HepG2 (cell line): ENCODE measurements around the gene TMEM53. TPM values are rescaled to one million over a fixed set of nuclear protein-coding genes. Genes with fewer than 3 reads are reported as not detected.

Experiments used
- HMGA1 ChIP-seq: sonication (generic); formaldehyde crosslinking; conservative IDR thresholded peaks from 2 replicates; pipeline ENCODE4 v1.4.0; 2020; ENCODE audit warnings: missing genetic modification reagents
- KDM5B ChIP-seq: sonication (generic); formaldehyde crosslinking; IDR thresholded peaks from 2 replicates; pipeline ENCODE4 v1.4.0; 2020; ENCODE audit warnings: missing genetic modification reagents, mild to moderate bottlenecking, borderline replicate concordance
- KLF15 ChIP-seq: sonication (generic); formaldehyde crosslinking; IDR thresholded peaks from 2 replicates; pipeline ENCODE4 v1.8.1; 2023; ENCODE audit warnings: borderline replicate concordance, mild to moderate bottlenecking, inconsistent platforms, missing genetic modification reagents, mixed read lengths
- LCORL ChIP-seq, 2 experiments: fragments of 450-650 bp in 1 of 2; sonication (generic) in 1 of 2; formaldehyde crosslinking in 1 of 2; IDR thresholded peaks; 2 replicates each; pipeline versions ENCODE4 v1.5.0 to v1.6.1; 2017 to 2020; ENCODE audit warnings: antibody characterized with exemption in 1 of 2, missing genetic modification reagents in 1 of 2
- MTF2 ChIP-seq: sonication (generic); formaldehyde crosslinking; IDR thresholded peaks from 2 replicates; pipeline ENCODE4 v1.5.0; 2020; ENCODE audit warnings: missing genetic modification reagents, borderline replicate concordance
- PBX3 ChIP-seq: sonication (generic); formaldehyde crosslinking; IDR thresholded peaks from 2 replicates; pipeline ENCODE4 v1.8.1; 2023; ENCODE audit warnings: missing genetic modification reagents, inconsistent platforms, borderline replicate concordance
- PHF21A ChIP-seq: sonication (generic); formaldehyde crosslinking; IDR thresholded peaks from 2 replicates; pipeline ENCODE4 v1.5.0; 2020; ENCODE audit warnings: mild to moderate bottlenecking, missing genetic modification reagents
- RBM22 ChIP-seq: fragments of 200-400 bp; formaldehyde crosslinking; optimal IDR thresholded peaks from 2 replicates; pipeline ENCODE3; 2017; ENCODE audit warnings: mild to moderate bottlenecking, low read length, moderate library complexity
- RFX3 ChIP-seq: IDR thresholded peaks from 2 replicates; pipeline ENCODE4 v1.6.1; 2016; ENCODE audit warnings: missing biosample characterization, missing genetic modification reagents
- TAF1 ChIP-seq: sonication (generic); formaldehyde crosslinking; IDR thresholded peaks from 2 replicates; pipeline ENCODE4 v1.4.0; 2020; ENCODE audit warnings: missing genetic modification reagents
- ZNF142 ChIP-seq: sonication (generic); formaldehyde crosslinking; IDR thresholded peaks from 2 replicates; pipeline ENCODE4 v1.4.0; 2020; ENCODE audit warnings: missing genetic modification reagents
- ZSCAN20 ChIP-seq: sonication (generic); formaldehyde crosslinking; IDR thresholded peaks from 2 replicates; pipeline ENCODE4 v1.4.0; 2020; ENCODE audit warnings: missing genetic modification reagents, mild to moderate bottlenecking, borderline replicate concordance
- polyA plus RNA-seq, 8 experiments: library from polyadenylated mRNA; depleted of rRNA in 3 of 8; stranded (reverse) in 7 of 8; unstranded in 1 of 8; fragments of >200 nt; fragmentation: Illumina TruSeq in 4 of 8; extraction: Trizol in 4 of 8; gene quantifications; 2 replicates each; pipeline versions ENCODE4 v1.2.1 to v1.2.3, GENCODE V29; 2011 to 2016; ENCODE audit warnings: low read depth in 4 of 8, missing spikeins in 1 of 8, mixed read lengths in 1 of 8; ENCODE audit not compliant: insufficient read depth in 1 of 8
- total RNA-seq, 5 experiments: library from RNA; depleted of rRNA; stranded (reverse); fragments of >200 nt; fragmentation: Illumina TruSeq; extraction: Trizol; gene quantifications; 2 replicates each; pipeline ENCODE4 v1.2.3, GENCODE V29; 2016; ENCODE audit warnings: low read depth in 1 of 5
- TF ChIP-seq, protein P1 (sequence below): sonication (generic); formaldehyde crosslinking; IDR thresholded peaks from 2 replicates; pipeline ENCODE4 v1.5.1; 2020; ENCODE audit warnings: mild to moderate bottlenecking, missing genetic modification reagents
- TF ChIP-seq, protein P2 (sequence below): sonication (generic); formaldehyde crosslinking; IDR thresholded peaks from 2 replicates; pipeline ENCODE4 v1.4.0; 2020; ENCODE audit warnings: missing genetic modification reagents, borderline replicate concordance

The TMEM53 gene
- total and polyA plus RNA-seq, 2 of the 13 experiments (the other 11 are each of a cell fraction or from before 2014, with no cell fraction given), result 12.6 to 20.2 TPM

- TF ChIP-seq ZNF142 (CRISPR knock-in tag), result 0 out of 2 replicates have a peak, but pooled peaks have one; percentile 12
- TF ChIP-seq KDM5B (CRISPR knock-in tag), result peak; percentile 54; the same call in 1 of the 2 replicates
- TF ChIP-seq PBX3 (CRISPR knock-in tag), result peak; percentile 94; the same call in 1 of the 2 replicates
- peak; percentile 81; the same call in 1 of the 2 replicates for TF ChIP-seq MTF2 (CRISPR knock-in tag)
- no peak for TF ChIP-seq LCORL (IDR thresholded peaks at IDR 0.05)
- peak; percentile 75 for TF ChIP-seq LCORL (CRISPR knock-in tag; IDR thresholded peaks at IDR 0.05)
- TF ChIP-seq TAF1 (CRISPR knock-in tag), result peak; percentile 41; the same call in 1 of the 2 replicates
- no peak for TF ChIP-seq KLF15 (CRISPR knock-in tag)
- TF ChIP-seq RBM22, result peak; percentile 79
- no peak for TF ChIP-seq HMGA1 (CRISPR knock-in tag)
- no peak for TF ChIP-seq ZSCAN20 (CRISPR knock-in tag)
- TF ChIP-seq PHF21A (CRISPR knock-in tag), result peak; percentile 79
- peak; percentile 95 for TF ChIP-seq RFX3
- TF ChIP-seq, protein P1, sequence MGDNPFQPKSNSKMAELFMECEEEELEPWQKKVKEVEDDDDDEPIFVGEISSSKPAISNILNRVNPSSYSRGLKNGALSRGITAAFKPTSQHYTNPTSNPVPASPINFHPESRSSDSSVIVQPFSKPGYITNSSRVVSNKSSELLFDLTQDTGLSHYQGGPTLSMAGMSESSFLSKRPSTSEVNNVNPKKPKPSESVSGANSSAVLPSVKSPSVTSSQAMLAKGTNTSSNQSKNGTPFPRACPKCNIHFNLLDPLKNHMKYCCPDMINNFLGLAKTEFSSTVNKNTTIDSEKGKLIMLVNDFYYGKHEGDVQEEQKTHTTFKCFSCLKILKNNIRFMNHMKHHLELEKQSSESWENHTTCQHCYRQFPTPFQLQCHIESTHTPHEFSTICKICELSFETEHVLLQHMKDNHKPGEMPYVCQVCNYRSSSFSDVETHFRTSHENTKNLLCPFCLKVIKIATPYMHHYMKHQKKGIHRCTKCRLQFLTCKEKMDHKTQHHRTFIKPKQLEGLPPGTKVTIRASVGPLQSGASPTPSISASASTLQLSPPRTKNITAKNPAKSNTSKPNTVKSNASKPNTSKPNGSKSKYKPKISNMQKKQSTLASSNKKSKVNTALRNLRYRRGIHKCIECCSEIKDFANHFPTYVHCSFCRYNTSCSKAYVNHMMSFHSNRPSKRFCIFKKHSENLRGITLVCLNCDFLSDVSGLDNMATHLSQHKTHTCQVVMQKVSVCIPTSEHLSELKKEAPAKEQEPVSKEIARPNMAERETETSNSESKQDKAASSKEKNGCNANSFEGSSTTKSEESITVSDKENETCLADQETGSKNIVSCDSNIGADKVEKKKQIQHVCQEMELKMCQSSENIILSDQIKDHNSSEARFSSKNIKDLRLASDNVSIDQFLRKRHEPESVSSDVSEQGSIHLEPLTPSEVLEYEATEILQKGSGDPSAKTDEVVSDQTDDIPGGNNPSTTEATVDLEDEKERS (CRISPR knock-in tag), result peak; percentile 48; the same call in 1 of the 2 replicates
- TF ChIP-seq, protein P2, sequence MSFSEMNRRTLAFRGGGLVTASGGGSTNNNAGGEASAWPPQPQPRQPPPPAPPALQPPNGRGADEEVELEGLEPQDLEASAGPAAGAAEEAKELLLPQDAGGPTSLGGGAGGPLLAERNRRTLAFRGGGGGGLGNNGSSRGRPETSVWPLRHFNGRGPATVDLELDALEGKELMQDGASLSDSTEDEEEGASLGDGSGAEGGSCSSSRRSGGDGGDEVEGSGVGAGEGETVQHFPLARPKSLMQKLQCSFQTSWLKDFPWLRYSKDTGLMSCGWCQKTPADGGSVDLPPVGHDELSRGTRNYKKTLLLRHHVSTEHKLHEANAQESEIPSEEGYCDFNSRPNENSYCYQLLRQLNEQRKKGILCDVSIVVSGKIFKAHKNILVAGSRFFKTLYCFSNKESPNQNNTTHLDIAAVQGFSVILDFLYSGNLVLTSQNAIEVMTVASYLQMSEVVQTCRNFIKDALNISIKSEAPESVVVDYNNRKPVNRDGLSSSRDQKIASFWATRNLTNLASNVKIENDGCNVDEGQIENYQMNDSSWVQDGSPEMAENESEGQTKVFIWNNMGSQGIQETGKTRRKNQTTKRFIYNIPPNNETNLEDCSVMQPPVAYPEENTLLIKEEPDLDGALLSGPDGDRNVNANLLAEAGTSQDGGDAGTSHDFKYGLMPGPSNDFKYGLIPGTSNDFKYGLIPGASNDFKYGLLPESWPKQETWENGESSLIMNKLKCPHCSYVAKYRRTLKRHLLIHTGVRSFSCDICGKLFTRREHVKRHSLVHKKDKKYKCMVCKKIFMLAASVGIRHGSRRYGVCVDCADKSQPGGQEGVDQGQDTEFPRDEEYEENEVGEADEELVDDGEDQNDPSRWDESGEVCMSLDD (CRISPR knock-in tag), result no peak
Measured at GRCh38 chr1:44674113-44675000, at the start of gene TMEM53, which contains the start of gene ARMH1 (continued).
